Keratinocyte (primary cell): Measurements from ENCODE around the gene HECTD2. TPM values are rescaled to one million over a fixed set of nuclear protein-coding genes. Genes with fewer than 3 reads are reported as not detected.
"Not testable (repeated sequence)": the region's sequence is repeated elsewhere in the genome, so short reads cannot be mapped to it uniquely, and the experiment has no call there.

Experiments used
- DNase-seq: peaks from one replicate; pipeline ENCODE4 v3.0.0-alpha.2; 2011; ENCODE audit warnings: low read depth, missing footprints, low spot score
- FAIRE-seq: peaks from 2 replicates; lab custom pipeline; 2011; peaks lifted over from hg19 to GRCh38; lab: Jason Lieb, UNC
- H2AFZ ChIP-seq: 2 replicates; pipeline ENCODE4 v1.6.0; 2012; ENCODE audit warnings: low read length, control low read depth, inconsistent platforms; ENCODE audit not compliant: control insufficient read depth
- H3K27ac ChIP-seq: 2 replicates; pipeline ENCODE4 v1.5.1; 2011; ENCODE audit warnings: low read length; ENCODE audit not compliant: control insufficient read depth, insufficient read depth
- H3K27me3 ChIP-seq: 3 replicates; pipeline ENCODE4 v1.6.0; 2011; ENCODE audit warnings: low read length; ENCODE audit not compliant: control insufficient read depth, insufficient read depth; ENCODE audit errors: extremely low read depth
- H3K36me3 ChIP-seq, 2 experiments: 2 replicates in 1 of 2; 3 replicates in 1 of 2; pipeline ENCODE4 v1.5.1; 2011; ENCODE audit warnings: low read length in 2 of 2, mild to moderate bottlenecking in 1 of 2; ENCODE audit not compliant: control insufficient read depth in 2 of 2, insufficient read depth in 2 of 2; ENCODE audit errors: extremely low read depth in 1 of 2
- H3K4me1 ChIP-seq: 3 replicates; pipeline ENCODE4 v1.5.1; 2011; ENCODE audit warnings: low read length; ENCODE audit not compliant: control insufficient read depth, insufficient read depth; ENCODE audit errors: extremely low read depth
- H3K4me2 ChIP-seq: 3 replicates; pipeline ENCODE4 v1.6.0; 2011; ENCODE audit warnings: low read depth, low read length; ENCODE audit not compliant: control insufficient read depth, insufficient read depth; ENCODE audit errors: extremely low read depth
- H3K4me3 ChIP-seq, 3 experiments: fragments of 200-600 bp in 1 of 3; sonication (generic) in 1 of 3; 2 replicates in 2 of 3; 3 replicates in 1 of 3; pipeline ENCODE4 v1.5.1; 2011 to 2016; ENCODE audit warnings: low read length in 3 of 3, mild to moderate bottlenecking in 3 of 3, control low read depth in 2 of 3, inconsistent platforms in 1 of 3, low read depth in 1 of 3, mixed read lengths in 1 of 3, mixed run types in 1 of 3, moderate library complexity in 1 of 3; ENCODE audit not compliant: control insufficient read depth in 2 of 3, insufficient read depth in 2 of 3; ENCODE audit errors: extremely low read depth in 1 of 3
- H3K79me2 ChIP-seq: 2 replicates; pipeline ENCODE4 v1.6.0; 2012; ENCODE audit warnings: low read length; ENCODE audit not compliant: control insufficient read depth, insufficient read depth
- H3K9ac ChIP-seq: 3 replicates; pipeline ENCODE4 v1.6.0; 2011; ENCODE audit warnings: low read length; ENCODE audit not compliant: control insufficient read depth, insufficient read depth; ENCODE audit errors: extremely low read depth
- H3K9me1 ChIP-seq: 3 replicates; pipeline ENCODE4 v1.6.0; 2011; ENCODE audit warnings: low read length; ENCODE audit not compliant: control insufficient read depth, insufficient read depth; ENCODE audit errors: extremely low read depth
- H3K9me3 ChIP-seq: 2 replicates; pipeline ENCODE4 v1.5.1; 2012; ENCODE audit warnings: low read depth, low read length; ENCODE audit not compliant: control insufficient read depth
- H4K20me1 ChIP-seq: 3 replicates; pipeline ENCODE4 v1.6.0; 2011; ENCODE audit warnings: low read length; ENCODE audit not compliant: control insufficient read depth, insufficient read depth; ENCODE audit errors: extremely low read depth
- CTCF ChIP-seq, 3 experiments: IDR thresholded peaks in 1 of 3; conservative IDR thresholded peaks in 1 of 3; optimal IDR thresholded peaks in 1 of 3; 2 replicates in 2 of 3; 3 replicates in 1 of 3; pipeline versions ENCODE3 to v1.5.1; 2011; ENCODE audit warnings: low read length in 3 of 3, mild to moderate bottlenecking in 3 of 3, moderate library complexity in 2 of 3, control low read depth in 1 of 3, inconsistent platforms in 1 of 3; ENCODE audit not compliant: insufficient read depth in 2 of 3; ENCODE audit errors: extremely low read depth in 1 of 3
- EZH2 ChIP-seq: IDR thresholded peaks from one replicate; pipeline ENCODE4 v1.6.1; 2012; ENCODE audit warnings: inconsistent platforms, mild to moderate bottlenecking, low read length, moderate library complexity
- dilution Hi-C: fragments of 300-500 bp; cut with MboI; formaldehyde crosslinking; loops from one replicate; pipeline ENCODE4 v1.7.0; 2020; ENCODE audit warnings: low sequenced_read_pairs; ENCODE audit not compliant: extremely low pct_ligation_motif_present
- polyA plus RNA-seq, 5 experiments: library from polyadenylated mRNA; depleted of rRNA in 3 of 5; stranded (reverse) in 3 of 5; stranded (forward) in 1 of 5; unstranded in 1 of 5; fragments of >200 nt; gene quantifications; 1 replicate in 1 of 5; 2 replicates in 3 of 5; 3 replicates in 1 of 5; pipeline versions ENCODE4 v1.2.1 to v1.2.3, GENCODE V29; 2011 to 2012; ENCODE audit warnings: missing spikeins in 2 of 5, low read depth in 1 of 5, low replicate concordance in 1 of 5

HECTD2 gene
- polyA plus RNA-seq, 1 donor (not counting 4 experiments of a cell fraction or from before 2014, with no cell fraction given) = 2.2 TPM

- no peaks in the 10 kb centered on the region for H4K20me1 ChIP-seq
- no peaks in the 10 kb centered on the region for H3K79me2 ChIP-seq
- no peak overlapping the region for H2AFZ ChIP-seq
- no peak for DNase-seq
- TF ChIP-seq CTCF (optimal IDR thresholded peaks at IDR 0.05 in 1 of 3, IDR thresholded peaks at IDR 0.05 in 1 of 3, conservative IDR thresholded peaks at IDR 0.05 in 1 of 3; ENCODE audit: extremely low read depth in 1 of 3, insufficient read depth in 2 of 3, low read length in 3 of 3) = no peak
- TF ChIP-seq EZH2 = no peak
- peaks cover 9% of the 10 kb centered on the region for H3K4me1 ChIP-seq
- no peaks in the 10 kb centered on the region for H3K9me3 ChIP-seq
- dilution Hi-C loops = no loop called here
- no peak overlapping the region for H3K27ac ChIP-seq
- H3K4me2 ChIP-seq = no peak overlapping the region
- H3K9me1 ChIP-seq = no peaks in the 10 kb centered on the region
- H3K9ac ChIP-seq = no peak overlapping the region
- FAIRE-seq = no peak
- H3K4me3 ChIP-seq = no peak overlapping the region
- no peaks in the 10 kb centered on the region for H3K36me3 ChIP-seq
- peaks cover 30% of the 10 kb centered on the region for H3K27me3 ChIP-seq
These were observed 24.6 kb upstream of the HECTD2 start for GRCh38 chr10:91385306-91386085.

GRCh38 chr10:91389636-91390512 is 20.3 kb upstream of the HECTD2 start:
- Histone ChIP-seq H3K27ac (no peak overlapping the region), H3K36me3 (no peaks in the 10 kb centered on the region), H3K4me3 (no peak overlapping the region), H3K4me1 (no peaks in the 10 kb centered on the region), H2AFZ (no peak overlapping the region), H3K27me3 (peaks cover 9% of the 10 kb centered on the region), H3K9me3 (no peaks in the 10 kb centered on the region), H3K9me1 (no peaks in the 10 kb centered on the region), H3K79me2 (no peaks in the 10 kb centered on the region), H3K4me2 (peak overlapping the region; percentile 35), H3K9ac (no peak overlapping the region), H4K20me1 (no peaks in the 10 kb centered on the region)
- peak; percentile 78 for FAIRE-seq
- no peak for DNase-seq
- TF ChIP-seq CTCF (optimal IDR thresholded peaks at IDR 0.05 in 1 of 3, IDR thresholded peaks at IDR 0.05 in 1 of 3, conservative IDR thresholded peaks at IDR 0.05 in 1 of 3; ENCODE audit: extremely low read depth in 1 of 3, insufficient read depth in 2 of 3, low read length in 3 of 3) (peak in 2 of 3 experiments; percentile 31 to 38), EZH2 (no peak)
- dilution Hi-C loops = no loop called here

- H3K36me3 ChIP-seq, H3K79me2 ChIP-seq, H3K4me3 ChIP-seq, H3K9me3 ChIP-seq, H3K9me1 ChIP-seq, H3K4me1 ChIP-seq, H3K27me3 ChIP-seq, dilution Hi-C loops, DNase-seq, H3K4me2 ChIP-seq, H2AFZ ChIP-seq, H3K9ac ChIP-seq, H4K20me1 ChIP-seq, FAIRE-seq, H3K27ac ChIP-seq: not testable (repeated sequence)
These were observed 19.7 kb upstream of the HECTD2 start for GRCh38 chr10:91390513-91390825.
